Prostate gland (tissue), 2 donors: ENCODE data around the gene CCR7. TPM values are rescaled to one million over a fixed set of nuclear protein-coding genes. Genes with fewer than 3 reads are reported as not detected.

ENCODE experiments used
- DNase-seq: peaks from one replicate; pipeline ENCODE4 v3.0.0-alpha.2; 2019; ENCODE audit warnings: low spot score
- H3K27ac ChIP-seq, 2 donors: fragments of 200-600 bp; sonication (generic); 2 replicates each; pipeline ENCODE4 v1.5.1; 2017 to 2019
- H3K27me3 ChIP-seq: fragments of 200-600 bp; sonication (generic); replicated peaks from 2 replicates; pipeline ENCODE4 v1.5.1; 2019; ENCODE audit not compliant: insufficient read depth
- H3K36me3 ChIP-seq, 2 donors: fragments of 200-600 bp; sonication (generic); 1 replicate in 1 of 2; 2 replicates in 1 of 2; pipeline versions ENCODE4 v1.5.1 to v1.8.1; 2017 to 2019
- H3K4me1 ChIP-seq: fragments of 200-600 bp; sonication (generic); replicated peaks from 2 replicates; pipeline ENCODE4 v1.5.1; 2019
- H3K4me3 ChIP-seq, 2 donors: fragments of 200-600 bp; sonication (generic); 2 replicates each; pipeline ENCODE4 v1.5.1; 2017 to 2019
- H3K9me3 ChIP-seq: fragments of 200-600 bp; sonication (generic); 2 replicates; pipeline ENCODE4 v1.5.1; 2017
- CTCF ChIP-seq, 4 experiments: fragments of 200-600 bp in 2 of 4; fragments of 450-650 bp in 2 of 4; sonication (generic) in 2 of 4; IDR thresholded peaks; 1 replicate in 3 of 4; 2 replicates in 1 of 4; pipeline ENCODE4 v1.5.1; 2016 to 2019; ENCODE audit warnings: antibody characterized with exemption in 4 of 4, mild to moderate bottlenecking in 2 of 4, moderate library complexity in 2 of 4
- POLR2A ChIP-seq: fragments of 450-650 bp; IDR thresholded peaks from one replicate; pipeline ENCODE4 v1.6.1; 2016; ENCODE audit warnings: antibody characterized with exemption, mild to moderate bottlenecking
- POLR2AphosphoS5 ChIP-seq: sonication (generic); formaldehyde crosslinking; IDR thresholded peaks from one replicate; pipeline ENCODE4 v1.6.1; 2017; ENCODE audit warnings: antibody characterized with exemption
- WGBS: methylation state at CpG from one replicate; pipeline ENCODE4 v1.1.5; 2018; 5-methylcytosine and 5-hydroxymethylcytosine counted together
- intact Hi-C: fragments of 100-400 bp; cut with DNase I; formaldehyde crosslinking; loops from one replicate; pipeline ENCODE4 v1.14.2; 2022
- total RNA-seq, 2 donors: library from RNA; depleted of rRNA; stranded (reverse); fragments of >200 nt; gene quantifications; one replicate each; pipeline ENCODE4 v1.1.0, GENCODE V29; 2016

CCR7 gene
- total RNA-seq, 2 donors from 2014 or later: 0.40 TPM; not detected in 1

GRCh38 chr17:40551879-40552768 lies 13.1 kb downstream of the CCR7 start:
- DNase-seq: no peak
- Histone ChIP-seq H3K36me3 (no peaks in the 10 kb centered on the region), H3K9me3 (no peaks in the 10 kb centered on the region), H3K27ac (peak overlapping the region; percentile 26 to 31), H3K4me1 (peaks cover 7% of the 10 kb centered on the region), H3K27me3 (no peaks in the 10 kb centered on the region), H3K4me3 (no peak overlapping the region)
- TF ChIP-seq POLR2AphosphoS5 (peak; percentile 51), POLR2A (no peak)
- intact Hi-C loops: no loop called here
- 55% methylated on average over 32 of the region's 32 CpGs for WGBS

DNA sequence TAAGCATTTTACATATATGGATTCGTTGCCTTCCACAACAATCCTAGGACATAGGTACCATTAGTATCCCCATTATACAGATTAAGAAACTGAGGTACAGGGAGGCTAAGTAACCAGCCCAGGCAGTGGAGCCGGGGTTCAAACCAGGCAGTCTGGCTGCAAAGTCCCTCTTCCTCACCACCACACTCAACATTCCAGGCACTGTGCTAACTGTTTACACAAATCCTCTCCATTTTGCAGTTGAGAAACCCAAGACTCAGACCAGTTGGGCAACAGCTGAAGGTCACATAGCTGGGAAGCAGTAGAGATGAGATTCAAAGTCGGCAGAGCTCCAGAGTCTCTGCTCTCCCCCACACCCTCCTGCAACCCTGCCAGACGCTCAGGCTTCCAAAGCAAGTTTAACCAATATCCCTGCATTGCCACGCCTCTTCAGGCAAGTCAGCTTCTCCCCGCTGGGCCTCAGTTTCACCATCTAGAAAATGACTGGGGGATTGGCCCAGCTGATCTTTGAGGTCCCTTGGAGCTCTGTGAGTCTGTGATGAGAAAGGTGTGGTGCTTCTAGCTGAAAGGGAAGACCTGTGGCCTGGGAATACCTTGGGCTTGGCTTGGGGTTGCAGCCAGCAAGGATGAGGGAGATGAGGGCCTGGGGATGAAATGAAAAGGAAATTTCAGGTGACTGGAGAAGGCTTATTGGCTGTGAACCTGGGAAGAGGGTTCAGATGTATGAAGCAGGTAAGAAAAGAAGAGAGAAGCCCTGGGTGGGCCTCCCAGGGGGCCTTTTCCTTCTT lies 14.0 kb downstream of the CCR7 start:
- no peaks in the 10 kb centered on the region for H3K27me3 ChIP-seq
- peak overlapping the region; percentile 26 to 31 for H3K27ac ChIP-seq
- H3K4me3 ChIP-seq: no peak overlapping the region
- 66% methylated on average over 6 of the region's 6 CpGs for WGBS
- no peaks in the 10 kb centered on the region for H3K9me3 ChIP-seq
- TF ChIP-seq CTCF (IDR thresholded peaks at IDR 0.05) (no peak), POLR2AphosphoS5 (peak; percentile 59), POLR2A (no peak)
- peaks cover 7% of the 10 kb centered on the region for H3K4me1 ChIP-seq
- no peaks in the 10 kb centered on the region for H3K36me3 ChIP-seq
- intact Hi-C loops: no loop called here
- DNase-seq: no peak

DNA sequence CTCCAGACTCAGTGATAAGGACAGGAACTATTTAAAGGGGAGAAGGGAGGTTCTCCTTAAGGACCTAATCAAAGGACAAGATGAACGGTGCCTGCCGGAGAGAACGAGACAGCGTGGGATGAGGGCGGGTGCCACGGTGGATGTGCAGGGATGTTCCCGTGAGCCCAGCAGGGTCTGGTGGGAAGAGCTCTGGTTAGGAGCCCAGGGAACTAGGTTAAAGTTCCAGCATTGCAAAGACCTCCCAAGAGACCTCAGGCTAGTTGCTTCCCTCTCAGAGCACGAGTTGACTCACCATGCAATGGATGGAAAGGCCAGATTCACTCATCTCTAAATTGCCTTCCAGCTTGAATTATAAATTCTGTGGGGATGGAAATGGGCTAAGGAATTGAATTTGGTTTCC lies 14.7 kb downstream of the CCR7 start:
- TF ChIP-seq POLR2A: no peak
- TF ChIP-seq CTCF (IDR thresholded peaks at IDR 0.05): no peak
- TF ChIP-seq POLR2AphosphoS5: no peak
- 88% methylated on average over 8 of the region's 8 CpGs for WGBS
- H3K4me1 ChIP-seq: peaks cover 7% of the 10 kb centered on the region
- no peaks in the 10 kb centered on the region for H3K27me3 ChIP-seq
- intact Hi-C loops: no loop called here
- H3K27ac ChIP-seq: peak overlapping the region in 1 of 2 donors; percentile 63
- H3K4me3 ChIP-seq: no peak overlapping the region
- no peaks in the 10 kb centered on the region for H3K9me3 ChIP-seq
- no peak for DNase-seq
- no peaks in the 10 kb centered on the region for H3K36me3 ChIP-seq

DNA sequence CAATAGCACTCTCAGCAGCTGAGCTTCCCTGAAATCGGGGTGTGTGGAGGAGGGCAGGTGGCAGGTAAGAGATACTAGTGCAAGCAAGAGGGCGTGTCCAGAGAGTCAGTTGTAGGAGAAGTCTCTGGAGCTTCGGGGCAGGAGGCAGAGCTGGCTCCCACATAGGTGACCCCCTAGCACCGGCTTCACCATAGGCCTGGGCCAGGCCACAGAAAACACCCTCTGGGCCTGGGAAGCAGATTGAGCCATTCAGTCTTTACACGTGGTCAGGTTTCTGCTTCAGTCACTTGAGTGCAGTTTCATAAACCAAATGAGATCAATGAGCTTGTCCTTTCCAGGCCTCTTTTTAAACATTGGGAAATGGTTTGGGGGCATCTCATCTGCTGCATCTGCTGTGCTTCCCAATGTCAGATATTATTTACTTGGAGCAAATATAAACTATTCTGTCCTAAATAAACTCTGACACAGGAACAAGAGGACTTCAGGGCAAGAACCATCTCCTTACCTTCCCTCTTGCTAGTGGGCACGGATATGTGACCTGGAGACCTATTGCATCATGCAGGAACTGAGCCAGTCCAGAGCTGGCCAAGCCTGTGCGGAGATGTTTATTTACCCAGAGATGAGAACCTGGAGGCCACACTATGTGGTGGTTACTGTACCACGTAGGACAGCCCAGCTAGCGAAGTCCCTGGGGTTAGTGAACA lies 16.1 kb downstream of the CCR7 start:
- H3K9me3 ChIP-seq: no peaks in the 10 kb centered on the region
- peak overlapping the region; percentile 63 to 71 for H3K27ac ChIP-seq
- no peak overlapping the region for H3K4me3 ChIP-seq
- intact Hi-C loops: no loop called here
- no peak for DNase-seq
- WGBS: 35% methylated on average over 9 of the region's 9 CpGs
- H3K27me3 ChIP-seq: no peaks in the 10 kb centered on the region
- H3K4me1 ChIP-seq: peaks cover 7% of the 10 kb centered on the region
- TF ChIP-seq POLR2A (no peak), POLR2AphosphoS5 (peak; percentile 61)
- H3K36me3 ChIP-seq: no peaks in the 10 kb centered on the region

- intact Hi-C loops: no loop called here
- peaks cover 7% of the 10 kb centered on the region for H3K4me1 ChIP-seq
These were observed 16.7 kb downstream of the CCR7 start for GRCh38 chr17:40548491-40548981.

More at GRCh38 chr17:40548491-40548981, 16.7 kb downstream of the CCR7 start:
- DNase-seq: no peak
- H3K36me3 ChIP-seq: no peaks in the 10 kb centered on the region
- H3K4me3 ChIP-seq: no peak overlapping the region
- H3K27ac ChIP-seq: peak overlapping the region; percentile 63 to 71
- TF ChIP-seq CTCF (IDR thresholded peaks at IDR 0.05) (no peak), POLR2AphosphoS5 (no peak), POLR2A (no peak)
- no peaks in the 10 kb centered on the region for H3K27me3 ChIP-seq
- H3K9me3 ChIP-seq: no peaks in the 10 kb centered on the region
- 69% methylated on average over 9 of the region's 9 CpGs for WGBS
